Mesenchymal stem cell (in vitro differentiated cells and primary cell): ENCODE results near the gene BUD13.

Experiments used
- DNase-seq: peaks from one replicate; pipeline ENCODE4 v3.0.0-alpha.2; 2013
- H2AFZ ChIP-seq: one replicate; pipeline ENCODE4 v1.6.1; 2013; ENCODE audit warnings: low read depth, mild to moderate bottlenecking, control low read depth, inconsistent platforms, low read length, moderate library complexity
- H2AK5ac ChIP-seq: 2 replicates; pipeline ENCODE4 v1.6.1; 2013; ENCODE audit warnings: low read length, moderate library complexity, mild to moderate bottlenecking, inconsistent platforms; ENCODE audit not compliant: severe bottlenecking
- H2BK120ac ChIP-seq: one replicate; pipeline ENCODE4 v1.6.1; 2013; ENCODE audit warnings: low read depth, mild to moderate bottlenecking, inconsistent platforms, low read length, moderate library complexity
- H2BK12ac ChIP-seq, 2 experiments: one replicate each; pipeline ENCODE4 v1.6.1; 2013; ENCODE audit warnings: inconsistent platforms in 2 of 2, low read length in 2 of 2, mild to moderate bottlenecking in 2 of 2, moderate library complexity in 2 of 2, control low read depth in 1 of 2
- H2BK15ac ChIP-seq: one replicate; pipeline ENCODE4 v1.6.1; 2013; ENCODE audit warnings: mild to moderate bottlenecking, low read depth, inconsistent platforms; ENCODE audit not compliant: poor library complexity, severe bottlenecking
- H2BK5ac ChIP-seq: 2 replicates; pipeline ENCODE4 v1.6.1; 2013; ENCODE audit warnings: low read depth, mild to moderate bottlenecking, low read length, control low read depth, inconsistent platforms; ENCODE audit not compliant: poor library complexity, severe bottlenecking
- H3K14ac ChIP-seq, 2 experiments: one replicate each; pipeline ENCODE4 v1.6.1; 2013; ENCODE audit warnings: inconsistent platforms in 2 of 2, low read length in 2 of 2, control low read depth in 1 of 2, mild to moderate bottlenecking in 1 of 2, moderate library complexity in 1 of 2
- H3K18ac ChIP-seq, 2 experiments: one replicate each; pipeline ENCODE4 v1.6.1; 2013; ENCODE audit warnings: inconsistent platforms in 2 of 2, low read length in 2 of 2, control low read depth in 1 of 2, low read depth in 1 of 2, mild to moderate bottlenecking in 1 of 2
- H3K23ac ChIP-seq, 2 experiments: one replicate each; pipeline ENCODE4 v1.6.1; 2013; ENCODE audit warnings: inconsistent platforms in 2 of 2, low read length in 2 of 2, mild to moderate bottlenecking in 2 of 2, moderate library complexity in 2 of 2, control low read depth in 1 of 2
- H3K27ac ChIP-seq: 2 replicates; pipeline ENCODE4 v1.5.1; 2013; ENCODE audit warnings: mild to moderate bottlenecking, moderate library complexity, low read length, control low read depth, inconsistent platforms; ENCODE audit not compliant: poor library complexity, severe bottlenecking
- H3K27me3 ChIP-seq, 2 experiments: 2 replicates each; pipeline versions ENCODE4 v1.6.1 to v1.7.0; 2013; ENCODE audit warnings: low read length in 2 of 2, mild to moderate bottlenecking in 2 of 2, moderate library complexity in 2 of 2, control low read depth in 1 of 2, inconsistent platforms in 1 of 2; ENCODE audit not compliant: control insufficient read depth in 1 of 2, insufficient read depth in 1 of 2
- H3K36me3 ChIP-seq, 2 experiments: 2 replicates each; pipeline versions ENCODE4 v1.6.1 to v1.7.0; 2013; ENCODE audit warnings: low read length in 2 of 2, control low read depth in 1 of 2, inconsistent platforms in 1 of 2, low read depth in 1 of 2, mild to moderate bottlenecking in 1 of 2; ENCODE audit not compliant: insufficient read depth in 2 of 2, control insufficient read depth in 1 of 2
- H3K4ac ChIP-seq, 2 experiments: one replicate each; pipeline ENCODE4 v1.6.1; 2013; ENCODE audit warnings: inconsistent platforms in 2 of 2, low read length in 2 of 2, mild to moderate bottlenecking in 2 of 2, moderate library complexity in 2 of 2, control low read depth in 1 of 2, low read depth in 1 of 2
- H3K4me1 ChIP-seq: 2 replicates; pipeline ENCODE4 v1.6.1; 2013; ENCODE audit warnings: low read depth, low read length, control low read depth; ENCODE audit not compliant: control insufficient read depth, insufficient read depth
- H3K4me2 ChIP-seq: 2 replicates; pipeline ENCODE4 v1.6.1; 2013; ENCODE audit warnings: low read length, mild to moderate bottlenecking, inconsistent platforms; ENCODE audit not compliant: poor library complexity, severe bottlenecking
- H3K4me3 ChIP-seq, 2 experiments: 2 replicates each; pipeline versions ENCODE4 v1.5.1 to v1.7.0; 2013; ENCODE audit warnings: low read length in 2 of 2, mild to moderate bottlenecking in 2 of 2, control low read depth in 1 of 2, low read depth in 1 of 2; ENCODE audit not compliant: insufficient read depth in 1 of 2
- H3K79me1 ChIP-seq: replicated peaks from 2 replicates; pipeline ENCODE4 v1.6.1; 2013; ENCODE audit warnings: mild to moderate bottlenecking, control low read depth, low read length, inconsistent platforms; ENCODE audit not compliant: poor library complexity, severe bottlenecking
- H3K9ac ChIP-seq: 2 replicates; pipeline ENCODE4 v1.7.0; 2013; ENCODE audit warnings: mild to moderate bottlenecking, low read length, moderate library complexity
- H3K9me3 ChIP-seq: 2 replicates; pipeline ENCODE4 v1.7.0; 2013; ENCODE audit warnings: mild to moderate bottlenecking, low read length; ENCODE audit not compliant: control insufficient read depth
- H4K8ac ChIP-seq: one replicate; pipeline ENCODE4 v1.6.1; 2013; ENCODE audit warnings: inconsistent platforms, mild to moderate bottlenecking, low read length, moderate library complexity
- H4K91ac ChIP-seq: one replicate; pipeline ENCODE4 v1.6.1; 2013; ENCODE audit warnings: mild to moderate bottlenecking, low read length, inconsistent platforms
- WGBS: methylation state at CpG from one replicate; pipeline ENCODE4 v1.1.7; 2013; ENCODE audit warnings: mixed read lengths; 5-methylcytosine and 5-hydroxymethylcytosine counted together

BUD13 gene

GRCh38 chr11:116701876-116702275 is 70.9 kb downstream of the BUD13 start:
- Histone ChIP-seq H3K27me3 (peaks cover 6 to 38% of the 10 kb centered on the region in 2 experiments), H3K9me3 (no peaks in the 10 kb centered on the region), H2AK5ac (no peak overlapping the region), H3K4me3 (no peak overlapping the region), H3K9ac (no peak overlapping the region), H3K4me1 (peaks cover 5% of the 10 kb centered on the region), H4K91ac (no peak overlapping the region), H3K27ac (no peak overlapping the region), H3K79me1 (no peaks in the 10 kb centered on the region), H2AFZ (no peak overlapping the region), H3K4ac (no peak overlapping the region), H3K36me3 (no peaks in the 10 kb centered on the region), H2BK5ac (no peak overlapping the region), H3K23ac (no peak overlapping the region), H3K18ac (no peak overlapping the region), H3K14ac (no peak overlapping the region), H4K8ac (no peak overlapping the region), H3K4me2 (no peak overlapping the region), H2BK12ac (no peak overlapping the region), H2BK120ac (no peak overlapping the region), H2BK15ac (no peak overlapping the region)
- 92% methylated on average over 2 of the region's 2 CpGs for WGBS
- DNase-seq: no peak

GRCh38 chr11:116701297-116701801 is 71.4 kb downstream of the BUD13 start:
- no peak for DNase-seq
- Histone ChIP-seq H3K79me1 (no peaks in the 10 kb centered on the region), H4K91ac (no peak overlapping the region)

GRCh38 chr11:116700586-116701220 is 72.1 kb downstream of the BUD13 start:
- H3K36me3 ChIP-seq: no peaks in the 10 kb centered on the region
- H2AK5ac ChIP-seq: no peak overlapping the region
- 94% methylated on average over 6 of the region's 6 CpGs for WGBS
- H3K18ac ChIP-seq: no peak overlapping the region
- H3K9ac ChIP-seq: no peak overlapping the region
- H2BK12ac ChIP-seq: no peak overlapping the region
- no peak overlapping the region for H2BK5ac ChIP-seq
- no peaks in the 10 kb centered on the region for H3K9me3 ChIP-seq
- no peak overlapping the region for H4K91ac ChIP-seq
- no peak overlapping the region for H2BK15ac ChIP-seq
- no peak overlapping the region for H2AFZ ChIP-seq
- H3K79me1 ChIP-seq: no peaks in the 10 kb centered on the region
- peaks cover 9 to 40% of the 10 kb centered on the region in 2 experiments for H3K27me3 ChIP-seq
- H3K4me3 ChIP-seq: no peak overlapping the region
- no peak for DNase-seq
- peaks cover 10% of the 10 kb centered on the region for H3K4me1 ChIP-seq
- no peak overlapping the region for H3K4me2 ChIP-seq
- no peak overlapping the region for H3K4ac ChIP-seq
- H4K8ac ChIP-seq: no peak overlapping the region
- no peak overlapping the region for H2BK120ac ChIP-seq
- no peak overlapping the region for H3K23ac ChIP-seq
- no peak overlapping the region for H3K14ac ChIP-seq
- H3K27ac ChIP-seq: no peak overlapping the region

More at GRCh38 chr11:116701297-116701801, 71.4 kb downstream of the BUD13 start:
- Histone ChIP-seq H3K14ac (no peak overlapping the region), H3K4ac (no peak overlapping the region), H4K8ac (no peak overlapping the region), H3K27ac (no peak overlapping the region), H3K27me3 (peaks cover 8 to 39% of the 10 kb centered on the region in 2 experiments), H3K9me3 (no peaks in the 10 kb centered on the region), H2AK5ac (no peak overlapping the region), H3K36me3 (no peaks in the 10 kb centered on the region), H3K4me3 (no peak overlapping the region), H3K9ac (no peak overlapping the region), H2BK12ac (no peak overlapping the region), H3K4me1 (peaks cover 8% of the 10 kb centered on the region), H3K18ac (no peak overlapping the region), H2BK120ac (no peak overlapping the region), H2BK15ac (no peak overlapping the region), H2BK5ac (no peak overlapping the region), H3K23ac (no peak overlapping the region), H2AFZ (no peak overlapping the region), H3K4me2 (no peak overlapping the region)
- WGBS: 95% methylated on average over 7 of the region's 7 CpGs
